A673 (cell line): Measurements from ENCODE around the gene SPIRE1. TPM values are rescaled to one million over a fixed set of nuclear protein-coding genes. Genes with fewer than 3 reads are reported as not detected.

Source experiments
- BruUV-seq: library from RNA; stranded (reverse); fragments of 400-500 nt; replicated peaks from 2 replicates; lab custom pipeline; 2021; lab: Mats Ljungman, UMichigan
- CTCF ChIA-PET: fragments of 300-600 bp; sonication (Branson Sonifier 250); formaldehyde crosslinking; loops from one replicate; lab custom pipeline; 2022; ENCODE audit warnings: antibody characterized with exemption; lab: Charles Lee
- POLR2A ChIA-PET: fragments of 300-600 bp; sonication (Branson Sonifier 250); formaldehyde crosslinking; loops from one replicate; lab custom pipeline; 2022; ENCODE audit warnings: antibody characterized with exemption; ENCODE audit not compliant: low non-redundant PET; lab: Charles Lee
- DNase-seq: peaks from one replicate; pipeline ENCODE4 v3.0.0-alpha.2; 2015; ENCODE audit warnings: low spot score
- H3K27ac ChIP-seq: fragments of 200-600 bp; sonication (generic); 2 replicates; pipeline ENCODE4 v1.5.1; 2016; ENCODE audit warnings: mixed run types, low read depth, mild to moderate bottlenecking, mixed read lengths, antibody characterized with exemption, low read length; ENCODE audit not compliant: poor library complexity, severe bottlenecking
- H3K27me3 ChIP-seq: fragments of 200-600 bp; sonication (generic); replicated peaks from 2 replicates; pipeline ENCODE4 v1.6.1; 2017; ENCODE audit warnings: mixed run types, low read depth, mild to moderate bottlenecking, mixed read lengths, antibody characterized with exemption, low read length; ENCODE audit not compliant: insufficient read depth, poor library complexity
- H3K36me3 ChIP-seq: fragments of 200-600 bp; sonication (generic); 2 replicates; pipeline ENCODE4 v1.6.1; 2016; ENCODE audit warnings: mixed run types, mild to moderate bottlenecking, mixed read lengths, antibody characterized with exemption, low read length; ENCODE audit not compliant: insufficient read depth, poor library complexity, severe bottlenecking
- H3K4me1 ChIP-seq: fragments of 200-600 bp; sonication (generic); 2 replicates; pipeline ENCODE4 v1.6.1; 2017; ENCODE audit warnings: mixed run types, mild to moderate bottlenecking, mixed read lengths, antibody characterized with exemption, low read length; ENCODE audit not compliant: insufficient read depth, poor library complexity, severe bottlenecking
- H3K4me3 ChIP-seq: fragments of 200-600 bp; sonication (generic); 2 replicates; pipeline ENCODE4 v1.5.1; 2016; ENCODE audit warnings: low read depth, mixed run types, mild to moderate bottlenecking, mixed read lengths, low read length; ENCODE audit not compliant: poor library complexity, severe bottlenecking
- H3K9me3 ChIP-seq: fragments of 200-600 bp; sonication (generic); 2 replicates; pipeline ENCODE4 v1.6.1; 2016; ENCODE audit warnings: mixed run types, low read depth, mild to moderate bottlenecking, mixed read lengths, antibody characterized with exemption, low read length; ENCODE audit not compliant: poor library complexity, severe bottlenecking
- EZH2 ChIP-seq: fragments of 200-600 bp; sonication (generic); IDR thresholded peaks from 2 replicates; pipeline ENCODE4 v1.6.1; 2017; ENCODE audit warnings: borderline replicate concordance, low read depth, mild to moderate bottlenecking, mixed read lengths, antibody characterized with exemption, low read length; ENCODE audit not compliant: poor library complexity, severe bottlenecking
- intact Hi-C: fragments of 100-400 bp; cut with micrococcal nuclease; formaldehyde crosslinking; loops from one replicate; pipeline ENCODE4 v1.10.0; 2022; ENCODE audit not compliant: unreplicated experiment
- total RNA-seq: library from RNA; stranded (reverse); gene quantifications from 2 replicates; pipeline ENCODE4 v1.2.3, GENCODE V29; 2021
- TF ChIP-seq, protein P1 (sequence below): fragments of 300-800, 200-600 bp; sonication (generic); conservative IDR thresholded peaks from 2 replicates; pipeline ENCODE4 v1.5.1; 2017; ENCODE audit warnings: low read depth, mild to moderate bottlenecking, antibody characterized with exemption, low read length, moderate library complexity, mixed read lengths

SPIRE1 gene
- total RNA-seq, 1 experiment from 2014 or later, result 18.1 TPM

DNA sequence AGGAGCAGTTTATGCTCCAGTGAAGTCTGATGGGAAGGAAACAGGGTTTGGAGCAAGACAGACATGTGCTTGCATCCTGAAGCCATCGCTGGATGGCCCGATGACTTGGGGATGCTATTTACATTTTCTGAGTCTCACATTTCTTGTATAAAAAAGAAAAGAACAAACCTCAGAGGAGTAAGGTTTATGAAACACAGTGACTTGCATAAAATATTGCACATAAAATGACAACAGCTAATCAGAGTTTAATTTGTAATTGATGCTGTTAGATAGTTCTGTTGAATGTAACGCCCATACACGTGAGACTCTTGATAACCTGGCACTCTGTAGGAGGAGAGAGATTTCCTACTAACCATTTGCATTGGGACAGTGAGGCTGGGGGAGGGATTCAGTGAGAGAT, 233.7 kb downstream of the SPIRE1 start:
- CTCF ChIA-PET, result no interaction called here
- POLR2A ChIA-PET, result no interaction called here
- Histone ChIP-seq H3K36me3 (peaks cover 4% of the 10 kb centered on the region), H3K4me3 (no peak overlapping the region), H3K27ac (no peak overlapping the region), H3K9me3 (no peaks in the 10 kb centered on the region), H3K27me3 (no peaks in the 10 kb centered on the region), H3K4me1 (peaks cover 4% of the 10 kb centered on the region)
- BruUV-seq, result no TSS peak
- TF ChIP-seq, protein P1, sequence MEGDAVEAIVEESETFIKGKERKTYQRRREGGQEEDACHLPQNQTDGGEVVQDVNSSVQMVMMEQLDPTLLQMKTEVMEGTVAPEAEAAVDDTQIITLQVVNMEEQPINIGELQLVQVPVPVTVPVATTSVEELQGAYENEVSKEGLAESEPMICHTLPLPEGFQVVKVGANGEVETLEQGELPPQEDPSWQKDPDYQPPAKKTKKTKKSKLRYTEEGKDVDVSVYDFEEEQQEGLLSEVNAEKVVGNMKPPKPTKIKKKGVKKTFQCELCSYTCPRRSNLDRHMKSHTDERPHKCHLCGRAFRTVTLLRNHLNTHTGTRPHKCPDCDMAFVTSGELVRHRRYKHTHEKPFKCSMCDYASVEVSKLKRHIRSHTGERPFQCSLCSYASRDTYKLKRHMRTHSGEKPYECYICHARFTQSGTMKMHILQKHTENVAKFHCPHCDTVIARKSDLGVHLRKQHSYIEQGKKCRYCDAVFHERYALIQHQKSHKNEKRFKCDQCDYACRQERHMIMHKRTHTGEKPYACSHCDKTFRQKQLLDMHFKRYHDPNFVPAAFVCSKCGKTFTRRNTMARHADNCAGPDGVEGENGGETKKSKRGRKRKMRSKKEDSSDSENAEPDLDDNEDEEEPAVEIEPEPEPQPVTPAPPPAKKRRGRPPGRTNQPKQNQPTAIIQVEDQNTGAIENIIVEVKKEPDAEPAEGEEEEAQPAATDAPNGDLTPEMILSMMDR, result no peak
- no peak for TF ChIP-seq EZH2
- intact Hi-C loops, result no loop called here
- no peak for DNase-seq

GRCh38 chr18:12423820-12424219, 234.1 kb downstream of the SPIRE1 start:
- intact Hi-C loops, result no loop called here
- POLR2A ChIA-PET, result no interaction called here
- CTCF ChIA-PET, result no interaction called here
- H3K9me3 ChIP-seq, result no peaks in the 10 kb centered on the region
- no TSS peak for BruUV-seq
- peaks cover 4% of the 10 kb centered on the region for H3K36me3 ChIP-seq
- H3K4me3 ChIP-seq, result no peak overlapping the region
- no peak overlapping the region for H3K27ac ChIP-seq
- TF ChIP-seq, protein P1, result no peak
- TF ChIP-seq EZH2, result no peak
- no peak for DNase-seq
- peaks cover 4% of the 10 kb centered on the region for H3K4me1 ChIP-seq
- no peaks in the 10 kb centered on the region for H3K27me3 ChIP-seq

DNA sequence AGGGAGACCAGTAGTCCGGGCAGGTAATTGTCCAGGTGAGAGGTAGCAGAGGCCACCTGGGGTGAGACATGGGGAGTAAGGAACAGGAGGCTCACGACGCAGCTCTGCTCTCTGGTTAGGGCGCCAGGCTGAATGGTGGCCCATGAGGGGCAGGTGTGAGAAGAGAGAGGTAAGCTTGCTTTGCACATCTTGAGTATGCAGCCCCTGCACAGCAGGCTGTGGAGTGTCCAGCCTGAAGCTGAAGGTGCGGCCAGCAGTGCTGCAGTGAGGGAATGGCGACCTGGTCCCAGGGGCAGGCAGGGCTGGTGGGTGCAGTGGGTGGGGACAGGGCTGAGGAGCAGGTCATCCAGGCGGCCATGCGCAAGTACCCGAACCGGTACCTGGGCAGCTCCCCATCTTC, 234.5 kb downstream of the SPIRE1 start:
- ChIA-PET POLR2A (no interaction called here), CTCF (no interaction called here)
- DNase-seq, result no peak
- peaks cover 4% of the 10 kb centered on the region for H3K36me3 ChIP-seq
- intact Hi-C loops, result no loop called here
- no peaks in the 10 kb centered on the region for H3K9me3 ChIP-seq
- H3K4me3 ChIP-seq, result no peak overlapping the region
- TF ChIP-seq, protein P1, result no peak
- no peak for TF ChIP-seq EZH2
- BruUV-seq, result no TSS peak
- H3K4me1 ChIP-seq, result peaks cover 4% of the 10 kb centered on the region
- no peaks in the 10 kb centered on the region for H3K27me3 ChIP-seq
- no peak overlapping the region for H3K27ac ChIP-seq
